ENCODE data around the gene TMEM242. TPM values are rescaled to one million over a fixed set of nuclear protein-coding genes. Genes with fewer than 3 reads are reported as not detected.

Gene TMEM242
- polyA plus RNA-seq, 1 experiment: 4.4 TPM

GRCh38 chr6:157273756-157274470, 49.4 kb downstream of the TMEM242 start:
- ChIA-PET CTCF (interaction anchor here (1.0 to 2.5 kb wide), 7 partner anchors 10 to 76 kb away, joined by 3 to 15 read pairs (median 6); no protein-coding TSS in a partner anchor), POLR2A (no interaction called here)
- H3K36me3 ChIP-seq (ENCODE audit: control insufficient read depth, insufficient read depth, low read length): no peaks in the 10 kb centered on the region
- peak overlapping the region; percentile 56 for H3K4me3 ChIP-seq (ENCODE audit: low read depth, low read length)
- H3K27me3 ChIP-seq (ENCODE audit: control insufficient read depth, insufficient read depth, low read length): no peaks in the 10 kb centered on the region
- TF ChIP-seq CTCF (IDR thresholded peaks at IDR 0.05; ENCODE audit: insufficient read depth, low read depth, low read length): no peak
- DNase-seq (ENCODE audit: low read depth): no peak

GRCh38 chr6:157272866-157273755, 50.2 kb downstream of the TMEM242 start:
- ChIA-PET CTCF (interaction anchor here (0.7 to 2.6 kb wide), 6 partner anchors 37 to 372 kb away, joined by 3 to 11 read pairs (median 4); no protein-coding TSS in a partner anchor), POLR2A (interaction anchor here (0.6 kb wide), 1 partner anchor 19 kb away, joined by 12 read pairs; no protein-coding TSS in a partner anchor)
- no peak overlapping the region for H3K4me3 ChIP-seq (ENCODE audit: low read depth, low read length)
- H3K36me3 ChIP-seq (ENCODE audit: control insufficient read depth, insufficient read depth, low read length): no peaks in the 10 kb centered on the region
- no peaks in the 10 kb centered on the region for H3K27me3 ChIP-seq (ENCODE audit: control insufficient read depth, insufficient read depth, low read length)
- TF ChIP-seq CTCF (IDR thresholded peaks at IDR 0.05; ENCODE audit: insufficient read depth, low read depth, low read length): no peak
- no peak for DNase-seq (ENCODE audit: low read depth)

- no peaks in the 10 kb centered on the region for H3K27me3 ChIP-seq (ENCODE audit: control insufficient read depth, insufficient read depth, low read length)
- ChIA-PET POLR2A (no interaction called here), CTCF (interaction anchor here (0.7 to 2.6 kb wide), 4 partner anchors 36 to 373 kb away, joined by 3 to 11 read pairs (median 4); no protein-coding TSS in a partner anchor)
- no peak for DNase-seq (ENCODE audit: low read depth)
- no peak overlapping the region for H3K4me3 ChIP-seq (ENCODE audit: low read depth, low read length)
- H3K36me3 ChIP-seq (ENCODE audit: control insufficient read depth, insufficient read depth, low read length): no peaks in the 10 kb centered on the region
- no peak for TF ChIP-seq CTCF (IDR thresholded peaks at IDR 0.05; ENCODE audit: insufficient read depth, low read depth, low read length)
These were observed 50.9 kb downstream of the TMEM242 start for GRCh38 chr6:157272372-157272771.

GRCh38 chr6:157271911-157272310, 51.4 kb downstream of the TMEM242 start:
- CTCF ChIA-PET: interaction anchor here (1.7 to 2.6 kb wide), 2 partner anchors 36 to 238 kb away, joined by 4 to 11 read pairs; no protein-coding TSS in a partner anchor
- DNase-seq (ENCODE audit: low read depth): no peak
- no peak for TF ChIP-seq CTCF (IDR thresholded peaks at IDR 0.05; ENCODE audit: insufficient read depth, low read depth, low read length)
- Histone ChIP-seq H3K27me3 (ENCODE audit: control insufficient read depth, insufficient read depth, low read length) (no peaks in the 10 kb centered on the region), H3K4me3 (ENCODE audit: low read depth, low read length) (no peak overlapping the region), H3K36me3 (ENCODE audit: control insufficient read depth, insufficient read depth, low read length) (no peaks in the 10 kb centered on the region)
- POLR2A ChIA-PET: no interaction called here

GRCh38 chr6:157271441-157271840, 51.9 kb downstream of the TMEM242 start:
- TF ChIP-seq CTCF (IDR thresholded peaks at IDR 0.05; ENCODE audit: insufficient read depth, low read depth, low read length): no peak

More at GRCh38 chr6:157271441-157271840, 51.9 kb downstream of the TMEM242 start:
- POLR2A ChIA-PET: no interaction called here
- DNase-seq (ENCODE audit: low read depth): no peak
- CTCF ChIA-PET: interaction anchor here (1.7 to 2.6 kb wide), 2 partner anchors 35 to 237 kb away, joined by 4 to 11 read pairs; no protein-coding TSS in a partner anchor
- Histone ChIP-seq H3K36me3 (ENCODE audit: control insufficient read depth, insufficient read depth, low read length) (no peaks in the 10 kb centered on the region), H3K4me3 (ENCODE audit: low read depth, low read length) (no peak overlapping the region), H3K27me3 (ENCODE audit: control insufficient read depth, insufficient read depth, low read length) (no peaks in the 10 kb centered on the region)
